SHP77 (cell line): Measurements from ENCODE around the gene KANK4.
A peak's percentile ranks its signal among the peaks of the same experiment; 100 is the strongest.

Source experiments
- DNase-seq, 2 experiments: peaks; one replicate each; lab custom pipeline; 2025; lab: John Stamatoyannopoulos, UW

Gene KANK4

GRCh38 chr1:62336995-62337705 lies 17.9 kb upstream of the KANK4 start:
- no peak for DNase-seq

GRCh38 chr1:62336638-62336994 lies 17.4 kb upstream of the KANK4 start:
- no peak for DNase-seq

GRCh38 chr1:62335656-62336055 lies 16.4 kb upstream of the KANK4 start:
- no peak for DNase-seq

GRCh38 chr1:62334434-62334985 lies 15.3 kb upstream of the KANK4 start:
- DNase-seq, result no peak

- DNase-seq, result no peak
These were observed 14.2 kb upstream of the KANK4 start for GRCh38 chr1:62333441-62333840.

- DNase-seq, result peak; percentile 79 to 90
These were observed 8.3 kb upstream of the KANK4 start for GRCh38 chr1:62327360-62328055.

GRCh38 chr1:62325681-62326080 lies 6.4 kb upstream of the KANK4 start:
- no peak for DNase-seq

GRCh38 chr1:62325081-62325480 lies 5.8 kb upstream of the KANK4 start:
- no peak for DNase-seq

GRCh38 chr1:62321446-62321845 lies 2.2 kb upstream of the KANK4 start:
- no peak for DNase-seq

GRCh38 chr1:62318320-62318755 lies 896 bp downstream of the KANK4 start:
- DNase-seq, result no peak

GRCh38 chr1:62317021-62317768 lies 2.0 kb downstream of the KANK4 start:
- DNase-seq, result no peak

- no peak for DNase-seq
These were observed 3.1 kb downstream of the KANK4 start for GRCh38 chr1:62316135-62316534.

- DNase-seq, result no peak
These were observed 3.8 kb downstream of the KANK4 start for GRCh38 chr1:62315387-62315786.

GRCh38 chr1:62314454-62315350 lies 4.5 kb downstream of the KANK4 start:
- DNase-seq, result no peak

GRCh38 chr1:62312698-62313097 lies 6.5 kb downstream of the KANK4 start:
- peak; percentile 51 to 78 for DNase-seq

- no peak for DNase-seq
These were observed 7.7 kb downstream of the KANK4 start for GRCh38 chr1:62311473-62311943.

GRCh38 chr1:62309906-62310305 lies 9.3 kb downstream of the KANK4 start:
- DNase-seq, result no peak

- DNase-seq, result no peak
These were observed 10.6 kb downstream of the KANK4 start for GRCh38 chr1:62308606-62309005.

- DNase-seq, result peak in 1 of 2 experiments; percentile 8
These were observed 11.2 kb downstream of the KANK4 start for GRCh38 chr1:62307895-62308492.

GRCh38 chr1:62307446-62307845 lies 11.8 kb downstream of the KANK4 start:
- no peak for DNase-seq

- no peak for DNase-seq
These were observed 13.2 kb downstream of the KANK4 start for GRCh38 chr1:62306065-62306464.
